Natural killer cell (primary cell): ENCODE measurements around the gene SNX4. TPM values are rescaled to one million over a fixed set of nuclear protein-coding genes. Genes with fewer than 3 reads are reported as not detected.

Source experiments
- ATAC-seq, 3 donors: fragments of 150-1000 bp in 2 of 3; fragments of 200-7000 bp in 1 of 3; cut with Tn5 transposase; 1 replicate in 1 of 3; 2 replicates in 2 of 3; pipeline ENCODE4 v1.10.0; 2021; ENCODE audit warnings: mild to moderate bottlenecking in 2 of 3, moderate library complexity in 2 of 3
- DNase-seq, 2 donors: peaks; one replicate each; pipeline versions ENCODE4 v3.0.0 to v3.0.0-alpha.2; 2013 to 2021; ENCODE audit warnings: mixed read lengths in 1 of 2
- H3K27ac ChIP-seq: one replicate; pipeline ENCODE4 v1.5.1; 2013; ENCODE audit warnings: mild to moderate bottlenecking, low read length
- H3K27me3 ChIP-seq: one replicate; pipeline ENCODE4 v1.6.1; 2013; ENCODE audit warnings: low read length; ENCODE audit not compliant: control insufficient read depth, insufficient read depth
- H3K36me3 ChIP-seq: one replicate; pipeline ENCODE4 v1.6.1; 2013; ENCODE audit warnings: low read length; ENCODE audit not compliant: control insufficient read depth, insufficient read depth
- H3K4me1 ChIP-seq: one replicate; pipeline ENCODE4 v1.6.1; 2013; ENCODE audit warnings: low read length; ENCODE audit not compliant: control insufficient read depth, insufficient read depth
- H3K4me3 ChIP-seq: one replicate; pipeline ENCODE4 v1.5.1; 2013; ENCODE audit warnings: low read length
- H3K9me3 ChIP-seq: one replicate; pipeline ENCODE4 v1.6.1; 2013; ENCODE audit warnings: low read length; ENCODE audit not compliant: control insufficient read depth, insufficient read depth
- H3K27ac Mint-ChIP-seq, 2 donors: one replicate each; pipeline ENCODE4 v1.8.0; 2022; ENCODE audit warnings: mild to moderate bottlenecking in 2 of 2, mixed read lengths in 2 of 2, moderate library complexity in 1 of 2
- H3K27me3 Mint-ChIP-seq, 2 donors: one replicate each; pipeline ENCODE4 v1.8.0; 2022; ENCODE audit warnings: low read depth in 2 of 2, mixed read lengths in 2 of 2
- H3K36me3 Mint-ChIP-seq: one replicate; pipeline ENCODE4 v1.8.0; 2022; ENCODE audit warnings: mixed read lengths
- H3K4me1 Mint-ChIP-seq, 2 donors: one replicate each; pipeline ENCODE4 v1.8.0; 2022; ENCODE audit warnings: mixed read lengths in 2 of 2
- H3K4me3 Mint-ChIP-seq: one replicate; pipeline ENCODE4 v1.8.0; 2022; ENCODE audit warnings: mild to moderate bottlenecking, moderate library complexity, mixed read lengths
- H3K9me3 Mint-ChIP-seq, 2 donors: one replicate each; pipeline ENCODE4 v1.8.0; 2022; ENCODE audit warnings: mixed read lengths in 2 of 2
- WGBS: methylation state at CpG from one replicate; pipeline ENCODE4 v1.1.7; 2013; ENCODE audit warnings: missing lambda C conversion rate; ENCODE audit not compliant: insufficient coverage; 5-methylcytosine and 5-hydroxymethylcytosine counted together
- intact Hi-C: fragments of 100-400 bp; cut with micrococcal nuclease; formaldehyde crosslinking; loops from one replicate; pipeline ENCODE4 v1.14.2; 2022
- total RNA-seq, 4 donors: library from RNA; stranded (reverse); fragments of 120-200 nt in 1 of 4; gene quantifications; one replicate each; pipeline versions ENCODE4 v1.2.3 to v1.2.4, GENCODE V29; 2013 to 2022
- TF ChIP-seq, protein P1 (sequence below): fragments of 200-600 bp; IDR thresholded peaks from one replicate; pipeline ENCODE4 v1.8.0; 2022; ENCODE audit warnings: antibody characterized with exemption

The SNX4 gene
- total RNA-seq, 3 donors from 2014 or later (not counting 1 experiment from before 2014, with no cell fraction given), result 24.4 to 30.1 (median 29.5) TPM

DNA sequence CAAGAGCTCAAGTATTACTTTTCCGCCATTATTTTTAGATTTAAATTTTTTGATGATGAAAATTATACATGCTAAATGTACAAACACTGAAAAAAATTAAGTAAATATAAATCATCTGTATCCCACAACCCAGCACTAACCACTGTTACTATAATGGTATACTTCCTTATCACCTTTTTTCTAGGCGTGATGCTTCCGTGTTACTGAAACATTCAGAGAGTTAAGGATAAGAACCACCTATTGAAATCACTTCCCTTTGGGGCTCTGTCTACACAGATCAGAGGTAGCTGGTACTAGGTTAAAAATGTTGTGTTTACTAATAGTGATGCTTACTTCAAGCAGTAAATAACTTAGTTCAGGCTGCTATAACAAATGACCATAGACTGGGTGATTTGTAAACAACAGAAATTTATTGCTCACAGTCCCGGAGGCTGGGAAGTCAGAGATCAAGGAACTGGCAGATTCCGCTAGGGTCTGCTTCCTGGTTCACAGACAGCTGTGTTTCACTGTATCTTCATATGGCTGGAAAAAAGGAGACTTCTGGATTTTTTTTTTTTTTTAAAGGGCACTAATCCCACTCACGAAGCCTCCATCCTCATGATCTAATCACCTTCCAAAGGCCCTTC, 6.4 kb downstream of the SNX4 start:
- Histone ChIP-seq H3K4me1 (no peaks in the 10 kb centered on the region), H3K36me3 (peaks cover 15% of the 10 kb centered on the region), H3K4me3 (no peak overlapping the region), H3K27ac (no peak overlapping the region), H3K9me3 (no peaks in the 10 kb centered on the region), H3K27me3 (no peaks in the 10 kb centered on the region)
- TF ChIP-seq, protein P1, sequence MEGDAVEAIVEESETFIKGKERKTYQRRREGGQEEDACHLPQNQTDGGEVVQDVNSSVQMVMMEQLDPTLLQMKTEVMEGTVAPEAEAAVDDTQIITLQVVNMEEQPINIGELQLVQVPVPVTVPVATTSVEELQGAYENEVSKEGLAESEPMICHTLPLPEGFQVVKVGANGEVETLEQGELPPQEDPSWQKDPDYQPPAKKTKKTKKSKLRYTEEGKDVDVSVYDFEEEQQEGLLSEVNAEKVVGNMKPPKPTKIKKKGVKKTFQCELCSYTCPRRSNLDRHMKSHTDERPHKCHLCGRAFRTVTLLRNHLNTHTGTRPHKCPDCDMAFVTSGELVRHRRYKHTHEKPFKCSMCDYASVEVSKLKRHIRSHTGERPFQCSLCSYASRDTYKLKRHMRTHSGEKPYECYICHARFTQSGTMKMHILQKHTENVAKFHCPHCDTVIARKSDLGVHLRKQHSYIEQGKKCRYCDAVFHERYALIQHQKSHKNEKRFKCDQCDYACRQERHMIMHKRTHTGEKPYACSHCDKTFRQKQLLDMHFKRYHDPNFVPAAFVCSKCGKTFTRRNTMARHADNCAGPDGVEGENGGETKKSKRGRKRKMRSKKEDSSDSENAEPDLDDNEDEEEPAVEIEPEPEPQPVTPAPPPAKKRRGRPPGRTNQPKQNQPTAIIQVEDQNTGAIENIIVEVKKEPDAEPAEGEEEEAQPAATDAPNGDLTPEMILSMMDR, result no peak
- H3K27ac Mint-ChIP-seq, result no peak overlapping the region
- no peaks in the 10 kb centered on the region for H3K27me3 Mint-ChIP-seq
- H3K36me3 Mint-ChIP-seq, result peaks cover 7% of the 10 kb centered on the region
- peaks cover 33 to 36% of the 10 kb centered on the region in 2 donors for H3K4me1 Mint-ChIP-seq
- no peaks in the 10 kb centered on the region for H3K9me3 Mint-ChIP-seq
- DNase-seq (no peak), ATAC-seq (no peak)
- intact Hi-C loops, result no loop called here
- H3K4me3 Mint-ChIP-seq, result no peak overlapping the region
- 82% methylated on average over 4 of the region's 6 CpGs for WGBS

DNA sequence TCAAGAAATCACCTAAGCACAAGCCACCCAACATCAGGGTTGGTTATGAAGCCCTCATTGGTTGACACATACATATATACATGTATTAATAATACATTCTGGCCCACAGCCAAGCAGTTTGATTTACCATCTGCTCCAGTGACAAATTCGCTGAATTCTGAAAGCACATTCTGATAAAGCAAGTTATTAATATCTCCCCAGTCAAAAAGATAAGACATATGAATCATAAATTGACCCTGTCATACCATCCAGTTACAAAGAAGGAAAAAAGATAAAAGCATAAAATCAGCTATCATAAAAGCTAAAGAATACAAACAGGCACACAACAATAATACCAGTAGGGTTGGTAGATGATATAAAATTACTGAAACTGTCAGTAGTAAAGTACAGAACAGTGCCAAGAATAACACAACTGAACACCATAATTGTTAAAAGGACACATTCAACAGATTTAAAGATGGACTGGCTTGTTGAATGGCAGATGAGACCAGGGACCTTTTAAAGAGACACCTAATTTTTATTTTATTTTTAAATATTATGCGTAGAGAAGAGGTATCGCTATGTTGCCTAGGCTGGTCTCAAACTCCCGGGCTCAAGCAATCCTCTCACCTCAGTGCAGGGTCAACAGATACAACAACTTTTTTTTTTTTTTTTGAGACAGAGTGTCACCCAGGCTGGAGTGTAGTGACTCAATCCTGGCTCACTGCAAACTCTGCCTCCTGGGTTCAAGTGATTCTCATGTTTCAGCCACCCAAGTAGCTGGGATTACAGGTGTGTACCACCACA, 7.7 kb downstream of the SNX4 start:
- H3K27ac Mint-ChIP-seq, result peak overlapping the region; percentile 43 to 69
- TF ChIP-seq, protein P1, result no peak
- 56% methylated on average over 2 of the region's 4 CpGs for WGBS
- H3K4me3 ChIP-seq, result no peak overlapping the region
- no peak overlapping the region for H3K4me3 Mint-ChIP-seq
- no peak overlapping the region for H3K27ac ChIP-seq
- H3K27me3 Mint-ChIP-seq, result no peaks in the 10 kb centered on the region
- intact Hi-C loops, result no loop called here
- DNase-seq (peak in 1 of 2 donors; percentile 11), ATAC-seq (no peak)
- peaks cover 31 to 33% of the 10 kb centered on the region in 2 donors for H3K4me1 Mint-ChIP-seq
- no peaks in the 10 kb centered on the region for H3K9me3 ChIP-seq
- H3K36me3 Mint-ChIP-seq, result peaks cover 12% of the 10 kb centered on the region
- H3K27me3 ChIP-seq, result no peaks in the 10 kb centered on the region
- H3K9me3 Mint-ChIP-seq, result peaks cover 0 to under 1% of the 10 kb centered on the region in 2 donors
- no peaks in the 10 kb centered on the region for H3K4me1 ChIP-seq
- H3K36me3 ChIP-seq, result peaks cover 13% of the 10 kb centered on the region

DNA sequence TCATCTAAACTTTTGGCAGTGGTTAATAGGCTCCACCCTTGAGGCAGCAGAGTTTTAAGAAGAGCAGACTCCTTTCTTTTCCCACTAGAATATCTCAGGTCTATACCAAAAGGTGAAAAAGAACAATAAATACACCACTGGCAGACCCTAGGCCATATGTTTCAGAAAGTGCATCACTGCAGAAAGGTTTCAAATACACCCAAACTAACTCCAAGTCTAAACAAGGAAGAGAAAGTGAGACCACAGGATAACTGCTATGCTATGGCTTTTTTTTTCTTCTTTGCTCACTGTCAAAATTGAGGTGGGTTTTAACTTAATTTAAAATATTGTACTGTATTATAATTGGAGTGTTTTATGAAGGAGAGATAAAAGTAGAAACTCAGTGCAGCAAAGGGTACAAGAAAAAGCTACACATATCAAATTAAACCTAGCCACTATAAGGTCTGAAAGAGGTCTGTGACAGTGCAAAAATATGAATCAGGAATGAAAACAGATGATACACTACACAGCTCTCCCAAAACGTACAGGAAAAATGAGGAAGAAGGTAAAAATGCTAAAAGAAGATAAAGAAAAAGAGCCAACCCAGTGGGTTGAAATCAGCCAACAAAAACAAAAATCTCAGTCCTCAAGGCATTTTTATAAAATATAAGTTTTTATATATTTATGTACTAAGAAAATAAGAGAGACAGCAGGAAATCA, 8.4 kb downstream of the SNX4 start:
- no peaks in the 10 kb centered on the region for H3K27me3 Mint-ChIP-seq
- peaks cover 27% of the 10 kb centered on the region in 2 donors for H3K4me1 Mint-ChIP-seq
- H3K9me3 Mint-ChIP-seq, result peaks cover 3 to 5% of the 10 kb centered on the region in 2 donors
- peaks cover 17% of the 10 kb centered on the region for H3K36me3 Mint-ChIP-seq
- no peak overlapping the region for H3K4me3 Mint-ChIP-seq
- DNase-seq (no peak), ATAC-seq (no peak)
- no peak overlapping the region for H3K27ac ChIP-seq
- peaks cover 12% of the 10 kb centered on the region for H3K36me3 ChIP-seq
- no CpG with 5 or more reads among the region's 1 CpG for WGBS
- H3K9me3 ChIP-seq, result no peaks in the 10 kb centered on the region
- no peaks in the 10 kb centered on the region for H3K4me1 ChIP-seq
- H3K4me3 ChIP-seq, result no peak overlapping the region
- peak overlapping the region; percentile 43 to 69 for H3K27ac Mint-ChIP-seq
- no peaks in the 10 kb centered on the region for H3K27me3 ChIP-seq
- intact Hi-C loops, result no loop called here
- TF ChIP-seq, protein P1, result no peak
